HL-60 (cell line): ENCODE results near the gene PCDHGB6.

Experiments used
- DNase-seq, 2 experiments: peaks; one replicate each; pipeline ENCODE4 v3.0.0-alpha.2; 2010 to 2020; ENCODE audit warnings: low read depth in 1 of 2, low spot score in 1 of 2
- H3K27ac ChIP-seq: fragments of 250-450 bp; sonication (Bioruptor Pico); replicated peaks from 2 replicates; pipeline ENCODE4 v1.5.1; 2020; ENCODE audit warnings: mild to moderate bottlenecking, moderate library complexity
- H3K27me3 ChIP-seq: fragments of 250-450 bp; sonication (Bioruptor Pico); 2 replicates; pipeline ENCODE4 v1.5.1; 2021; ENCODE audit warnings: mild to moderate bottlenecking, moderate library complexity; ENCODE audit not compliant: insufficient read depth, poor library complexity, severe bottlenecking
- H3K4me3 ChIP-seq: replicated peaks from 2 replicates; pipeline ENCODE4 v1.5.1; 2011; ENCODE audit warnings: mild to moderate bottlenecking, control low read depth, low read length; ENCODE audit not compliant: insufficient read depth
- GABPA ChIP-seq: IDR thresholded peaks from 2 replicates; pipeline ENCODE4 v1.6.1; 2012; ENCODE audit warnings: low read depth
- POLR2AphosphoS5 ChIP-seq: IDR thresholded peaks from 2 replicates; pipeline ENCODE4 v1.6.1; 2012; ENCODE audit warnings: low read depth
- SPI1 ChIP-seq: IDR thresholded peaks from 2 replicates; pipeline ENCODE4 v1.6.1; 2012; ENCODE audit warnings: low read depth, mild to moderate bottlenecking, borderline replicate concordance
- TF ChIP-seq, protein P1 (sequence below): IDR thresholded peaks from 2 replicates; pipeline ENCODE4 v1.6.1; 2012; ENCODE audit warnings: low read depth; ENCODE audit not compliant: insufficient replicate concordance
- TF ChIP-seq, protein P2 (sequence below): IDR thresholded peaks from one replicate; pipeline ENCODE4 v1.5.1; 2011; ENCODE audit warnings: low read length, control low read depth, inconsistent platforms; ENCODE audit not compliant: insufficient read depth

The PCDHGB6 gene

DNA sequence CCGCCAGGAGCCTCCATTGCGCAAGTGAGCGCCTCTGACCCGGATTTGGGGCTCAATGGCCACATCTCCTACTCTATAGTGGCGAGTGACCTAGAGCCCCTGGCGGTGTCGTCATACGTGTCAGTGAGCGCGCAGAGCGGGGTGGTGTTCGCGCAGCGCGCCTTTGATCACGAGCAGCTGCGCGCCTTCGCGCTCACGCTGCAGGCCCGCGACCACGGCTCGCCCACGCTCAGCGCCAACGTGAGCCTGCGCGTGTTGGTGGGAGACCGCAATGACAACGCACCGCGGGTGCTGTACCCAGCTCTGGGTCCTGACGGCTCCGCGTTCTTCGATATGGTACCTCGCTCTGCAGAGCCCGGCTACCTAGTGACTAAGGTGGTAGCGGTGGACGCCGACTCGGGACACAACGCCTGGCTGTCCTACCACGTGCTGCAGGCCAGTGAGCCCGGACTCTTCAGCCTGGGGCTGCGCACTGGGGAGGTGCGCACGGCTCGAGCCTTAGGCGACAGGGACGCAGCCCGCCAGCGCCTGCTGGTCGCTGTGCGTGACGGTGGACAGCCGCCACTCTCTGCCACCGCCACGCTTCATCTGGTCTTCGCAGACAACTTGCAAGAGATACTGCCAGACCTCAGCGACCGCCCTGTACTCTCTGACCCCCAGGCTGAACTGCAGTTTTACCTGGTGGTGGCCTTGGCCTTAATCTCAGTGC is 1.9 kb downstream of the PCDHGB6 start:
- TF ChIP-seq POLR2AphosphoS5, result no peak
- TF ChIP-seq, protein P1, sequence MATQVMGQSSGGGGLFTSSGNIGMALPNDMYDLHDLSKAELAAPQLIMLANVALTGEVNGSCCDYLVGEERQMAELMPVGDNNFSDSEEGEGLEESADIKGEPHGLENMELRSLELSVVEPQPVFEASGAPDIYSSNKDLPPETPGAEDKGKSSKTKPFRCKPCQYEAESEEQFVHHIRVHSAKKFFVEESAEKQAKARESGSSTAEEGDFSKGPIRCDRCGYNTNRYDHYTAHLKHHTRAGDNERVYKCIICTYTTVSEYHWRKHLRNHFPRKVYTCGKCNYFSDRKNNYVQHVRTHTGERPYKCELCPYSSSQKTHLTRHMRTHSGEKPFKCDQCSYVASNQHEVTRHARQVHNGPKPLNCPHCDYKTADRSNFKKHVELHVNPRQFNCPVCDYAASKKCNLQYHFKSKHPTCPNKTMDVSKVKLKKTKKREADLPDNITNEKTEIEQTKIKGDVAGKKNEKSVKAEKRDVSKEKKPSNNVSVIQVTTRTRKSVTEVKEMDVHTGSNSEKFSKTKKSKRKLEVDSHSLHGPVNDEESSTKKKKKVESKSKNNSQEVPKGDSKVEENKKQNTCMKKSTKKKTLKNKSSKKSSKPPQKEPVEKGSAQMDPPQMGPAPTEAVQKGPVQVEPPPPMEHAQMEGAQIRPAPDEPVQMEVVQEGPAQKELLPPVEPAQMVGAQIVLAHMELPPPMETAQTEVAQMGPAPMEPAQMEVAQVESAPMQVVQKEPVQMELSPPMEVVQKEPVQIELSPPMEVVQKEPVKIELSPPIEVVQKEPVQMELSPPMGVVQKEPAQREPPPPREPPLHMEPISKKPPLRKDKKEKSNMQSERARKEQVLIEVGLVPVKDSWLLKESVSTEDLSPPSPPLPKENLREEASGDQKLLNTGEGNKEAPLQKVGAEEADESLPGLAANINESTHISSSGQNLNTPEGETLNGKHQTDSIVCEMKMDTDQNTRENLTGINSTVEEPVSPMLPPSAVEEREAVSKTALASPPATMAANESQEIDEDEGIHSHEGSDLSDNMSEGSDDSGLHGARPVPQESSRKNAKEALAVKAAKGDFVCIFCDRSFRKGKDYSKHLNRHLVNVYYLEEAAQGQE, result no peak
- no peak for TF ChIP-seq SPI1
- no peak for TF ChIP-seq GABPA
- TF ChIP-seq, protein P2, sequence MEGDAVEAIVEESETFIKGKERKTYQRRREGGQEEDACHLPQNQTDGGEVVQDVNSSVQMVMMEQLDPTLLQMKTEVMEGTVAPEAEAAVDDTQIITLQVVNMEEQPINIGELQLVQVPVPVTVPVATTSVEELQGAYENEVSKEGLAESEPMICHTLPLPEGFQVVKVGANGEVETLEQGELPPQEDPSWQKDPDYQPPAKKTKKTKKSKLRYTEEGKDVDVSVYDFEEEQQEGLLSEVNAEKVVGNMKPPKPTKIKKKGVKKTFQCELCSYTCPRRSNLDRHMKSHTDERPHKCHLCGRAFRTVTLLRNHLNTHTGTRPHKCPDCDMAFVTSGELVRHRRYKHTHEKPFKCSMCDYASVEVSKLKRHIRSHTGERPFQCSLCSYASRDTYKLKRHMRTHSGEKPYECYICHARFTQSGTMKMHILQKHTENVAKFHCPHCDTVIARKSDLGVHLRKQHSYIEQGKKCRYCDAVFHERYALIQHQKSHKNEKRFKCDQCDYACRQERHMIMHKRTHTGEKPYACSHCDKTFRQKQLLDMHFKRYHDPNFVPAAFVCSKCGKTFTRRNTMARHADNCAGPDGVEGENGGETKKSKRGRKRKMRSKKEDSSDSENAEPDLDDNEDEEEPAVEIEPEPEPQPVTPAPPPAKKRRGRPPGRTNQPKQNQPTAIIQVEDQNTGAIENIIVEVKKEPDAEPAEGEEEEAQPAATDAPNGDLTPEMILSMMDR, result no peak

DNA sequence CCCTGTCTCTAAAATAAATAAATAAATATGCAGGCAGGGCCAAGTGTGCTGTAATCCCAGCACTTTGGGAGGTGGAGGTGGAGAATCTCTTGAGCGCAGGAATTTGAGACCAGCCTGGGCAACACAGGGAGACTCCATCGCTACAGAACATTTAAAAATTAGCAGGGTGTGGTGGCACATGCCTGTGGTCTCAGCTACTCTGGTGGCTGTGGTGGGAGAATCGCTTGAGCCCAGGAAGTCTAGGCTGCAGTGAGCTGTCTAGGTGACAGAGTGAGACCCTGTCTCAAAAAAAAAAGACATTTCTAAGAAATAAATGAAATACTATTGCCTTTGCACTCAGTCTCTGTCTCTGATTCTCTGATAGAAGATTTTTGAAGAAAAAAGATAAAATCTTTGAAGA is 3.8 kb downstream of the PCDHGB6 start:
- no peak for DNase-seq
- H3K4me3 ChIP-seq, result no peak overlapping the region
- TF ChIP-seq SPI1 (no peak), GABPA (no peak), POLR2AphosphoS5 (no peak)
- TF ChIP-seq, protein P2, result no peak
- TF ChIP-seq, protein P1, result no peak
- peaks cover 3% of the 10 kb centered on the region for H3K27me3 ChIP-seq
- no peak overlapping the region for H3K27ac ChIP-seq

More for the DNA sequence above, 1.9 kb downstream of the PCDHGB6 start:
- Histone ChIP-seq H3K27ac (no peak overlapping the region), H3K4me3 (no peak overlapping the region), H3K27me3 (peaks cover 3% of the 10 kb centered on the region)
- DNase-seq, result no peak

DNA sequence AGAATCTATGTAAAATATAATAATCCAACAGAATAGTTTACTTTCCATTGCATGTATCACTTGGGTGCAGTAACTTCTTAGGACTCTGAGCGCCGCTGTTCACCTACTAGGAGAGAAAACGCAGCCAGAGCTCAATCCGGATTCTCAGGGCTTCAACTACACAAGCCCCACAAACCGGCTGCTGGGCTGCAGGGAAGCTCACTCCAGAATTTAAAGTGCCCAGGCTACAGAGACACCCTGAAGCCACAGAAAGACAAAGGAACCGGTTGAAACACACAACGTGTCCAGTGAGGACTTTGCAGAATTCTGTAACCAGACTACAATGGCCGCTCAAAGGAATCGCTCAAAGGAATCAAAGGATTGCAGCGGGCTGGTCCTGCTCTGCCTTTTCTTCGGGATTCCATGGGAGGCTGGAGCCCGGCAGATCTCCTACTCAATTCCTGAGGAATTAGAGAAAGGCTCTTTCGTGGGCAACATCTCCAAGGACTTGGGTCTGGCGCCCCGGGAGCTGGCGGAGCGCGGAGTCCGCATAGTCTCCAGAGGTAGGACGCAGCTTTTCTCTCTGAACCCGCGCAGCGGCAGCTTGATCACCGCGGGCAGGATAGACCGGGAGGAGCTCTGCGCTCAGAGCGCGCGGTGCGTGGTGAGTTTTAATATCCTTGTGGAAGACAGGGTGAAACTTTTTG is 5.2 kb downstream of the PCDHGB6 start, which contains the start of gene PCDHGA10:
Gene PCDHGA10 (plus strand): TSS at position 134 of the 686 bp plus-strand sequence. CDS start 189 bp downstream, at position 323.
- no peak within 1 kb of the TSS for H3K27ac ChIP-seq
- peaks cover 3% of the 10 kb centered on the region for H3K27me3 ChIP-seq
- peak; percentile 48 to 79 for DNase-seq
- H3K4me3 ChIP-seq, result peak within 1 kb of the TSS; percentile 68
- no peak for TF ChIP-seq POLR2AphosphoS5
- TF ChIP-seq, protein P2, result peak; percentile 51
